Measurements from ENCODE around the gene CFAP210.

CFAP210 gene

DNA sequence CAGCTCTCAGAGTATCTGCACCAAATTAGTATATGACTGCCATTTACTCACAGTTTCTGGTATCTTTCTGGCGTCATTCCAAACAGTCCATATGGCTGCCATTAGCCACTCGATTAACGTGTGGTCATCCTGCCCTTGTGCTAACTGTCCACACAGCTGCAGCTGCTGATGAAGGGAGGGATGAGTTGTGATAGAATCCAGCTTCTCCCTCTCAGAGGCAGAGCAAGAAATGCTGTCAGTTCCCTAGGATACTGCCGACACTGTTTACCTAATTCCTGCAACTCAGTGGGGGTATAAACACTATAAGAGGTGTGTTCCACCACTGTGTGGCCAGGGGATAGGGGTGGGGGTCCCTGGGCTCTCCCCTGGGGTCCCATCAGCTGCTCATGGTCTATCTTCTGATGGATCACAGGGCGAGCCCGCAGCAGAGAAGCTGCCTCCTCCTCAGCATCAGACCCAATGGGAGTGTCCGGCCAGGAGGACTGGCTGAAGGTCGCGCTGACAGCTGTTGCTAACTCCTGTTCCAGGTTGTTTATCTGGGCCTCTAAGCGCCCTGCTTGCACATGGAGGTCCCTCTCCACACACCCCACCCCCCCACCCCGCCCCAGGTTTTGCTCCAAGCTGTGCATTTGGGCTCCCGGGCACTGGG lies 22.2 kb upstream of the CFAP210 start:
- Histone ChIP-seq H3K36me3 (ENCODE audit: insufficient read depth, low read length) (no peaks in the 10 kb centered on the region; the same call in 1 of the 2 replicates), H3K9ac (ENCODE audit: insufficient read length) (no peak overlapping the region), H3K9me3 (ENCODE audit: low read depth, low read length) (no peaks in the 10 kb centered on the region), H3K4me3 (no peak overlapping the region), H3K27ac (no peak overlapping the region)
- no peak for DNase-seq (ENCODE audit: low read depth, low spot score)
- no peak for TF ChIP-seq FOXP2 (optimal IDR thresholded peaks at IDR 0.05; ENCODE audit: control extremely low read depth, extremely low read length, insufficient read depth)

DNA sequence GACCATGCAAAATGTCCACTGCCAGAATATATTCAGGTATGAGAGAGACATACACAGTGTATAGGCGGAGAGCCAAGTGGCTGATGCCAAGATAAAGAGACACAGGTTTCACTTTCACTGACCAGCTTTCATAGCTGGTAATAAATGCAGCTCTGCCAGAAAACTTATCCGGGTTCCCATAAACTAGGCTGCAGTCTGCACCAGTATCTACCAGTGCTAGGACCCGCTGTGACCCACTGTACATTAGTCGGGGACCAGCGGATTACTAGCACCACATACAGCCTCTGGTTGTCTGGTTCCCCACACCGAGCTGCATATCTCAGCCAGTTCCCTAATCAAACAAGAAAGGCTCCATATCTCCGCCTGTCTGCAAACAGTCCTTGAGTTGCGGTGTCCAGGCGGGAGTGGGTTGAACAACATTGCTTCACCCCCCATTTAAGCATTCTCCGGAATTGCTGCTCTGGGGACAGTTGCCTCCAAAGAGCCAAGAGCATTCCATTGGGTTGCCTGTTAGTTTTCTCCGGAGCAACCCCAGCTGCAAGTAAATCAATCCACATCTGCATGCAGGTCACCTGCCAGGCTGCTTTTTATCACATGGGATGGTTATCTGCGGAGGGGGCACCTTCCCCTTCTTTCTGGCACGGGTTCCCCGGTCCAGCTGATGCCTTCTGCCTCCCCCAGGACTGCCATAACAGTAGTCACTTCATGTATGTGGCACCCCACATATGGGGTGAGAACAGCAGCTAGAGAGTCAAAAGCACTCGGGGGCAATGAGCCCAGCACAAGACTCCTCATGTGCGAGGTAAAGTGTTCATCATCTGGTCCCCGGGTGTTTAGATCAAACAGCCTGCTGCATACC lies 21.4 kb upstream of the CFAP210 start:
- Histone ChIP-seq H3K36me3 (ENCODE audit: insufficient read depth, low read length) (no peaks in the 10 kb centered on the region; the same call in 1 of the 2 replicates), H3K9ac (ENCODE audit: insufficient read length) (no peak overlapping the region), H3K27ac (no peak overlapping the region), H3K9me3 (ENCODE audit: low read depth, low read length) (no peaks in the 10 kb centered on the region), H3K4me3 (no peak overlapping the region)
- DNase-seq (ENCODE audit: low read depth, low spot score) = no peak
- no peak for TF ChIP-seq FOXP2 (optimal IDR thresholded peaks at IDR 0.05; ENCODE audit: control extremely low read depth, extremely low read length, insufficient read depth)
- TF ChIP-seq EZH2 (IDR thresholded peaks at IDR 0.05) = no peak
- no peak for TF ChIP-seq POLR2AphosphoS5 (IDR thresholded peaks at IDR 0.05; ENCODE audit: borderline replicate concordance, low read depth, low read length)

DNA sequence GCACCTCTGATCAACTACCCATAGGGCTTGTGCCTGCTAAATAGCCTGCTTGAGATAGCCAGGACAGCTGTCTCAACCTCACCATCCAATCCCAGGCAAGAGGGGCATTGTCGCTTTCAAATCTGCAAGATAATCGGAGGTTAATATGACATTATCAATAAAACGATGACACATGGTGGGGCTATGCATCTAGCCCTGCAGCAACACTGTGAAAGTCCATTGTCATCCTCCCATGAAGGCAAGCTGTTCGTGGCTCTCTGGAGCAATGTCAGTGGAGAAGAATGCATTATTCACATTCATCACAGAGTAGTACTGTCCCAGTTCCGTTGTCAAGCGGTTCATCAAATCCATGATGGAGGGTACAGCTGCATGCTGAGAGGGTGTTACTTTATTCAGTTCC lies 20.5 kb upstream of the CFAP210 start:
- H3K36me3 ChIP-seq (ENCODE audit: insufficient read depth, low read length) = peaks cover 2% of the 10 kb centered on the region; the same call in 1 of the 2 replicates
- H3K4me3 ChIP-seq = no peak overlapping the region
- H3K27ac ChIP-seq = no peak overlapping the region
- H3K9ac ChIP-seq (ENCODE audit: insufficient read length) = no peak overlapping the region
- DNase-seq (ENCODE audit: low read depth, low spot score) = no peak
- TF ChIP-seq EZH2 (IDR thresholded peaks at IDR 0.05) (no peak), POLR2AphosphoS5 (IDR thresholded peaks at IDR 0.05; ENCODE audit: borderline replicate concordance, low read depth, low read length) (no peak), FOXP2 (optimal IDR thresholded peaks at IDR 0.05; ENCODE audit: control extremely low read depth, extremely low read length, insufficient read depth) (no peak)
- no peaks in the 10 kb centered on the region for H3K9me3 ChIP-seq (ENCODE audit: low read depth, low read length)

DNA sequence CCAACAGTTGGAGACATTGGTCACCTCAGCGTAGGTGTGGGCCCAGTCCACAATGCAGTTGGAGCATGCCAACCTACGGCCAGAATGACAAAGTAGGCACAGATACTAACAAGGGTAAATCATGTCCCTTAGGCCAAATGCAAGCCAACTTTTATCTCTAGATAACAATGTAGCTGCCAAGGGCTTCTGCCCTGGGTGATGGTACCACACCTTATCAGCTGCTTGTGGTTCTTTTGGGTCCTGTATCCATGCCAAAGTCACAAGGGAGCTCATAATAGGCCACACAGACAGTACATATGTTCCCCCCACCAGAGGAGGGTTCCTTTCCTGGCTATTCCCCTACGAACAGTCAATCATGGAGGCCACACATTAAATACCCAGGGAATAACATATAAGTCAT lies 19.1 kb upstream of the CFAP210 start:
- no peak for DNase-seq (ENCODE audit: low read depth, low spot score)
- Histone ChIP-seq H3K27ac (no peak overlapping the region), H3K9ac (ENCODE audit: insufficient read length) (no peak overlapping the region)

DNA sequence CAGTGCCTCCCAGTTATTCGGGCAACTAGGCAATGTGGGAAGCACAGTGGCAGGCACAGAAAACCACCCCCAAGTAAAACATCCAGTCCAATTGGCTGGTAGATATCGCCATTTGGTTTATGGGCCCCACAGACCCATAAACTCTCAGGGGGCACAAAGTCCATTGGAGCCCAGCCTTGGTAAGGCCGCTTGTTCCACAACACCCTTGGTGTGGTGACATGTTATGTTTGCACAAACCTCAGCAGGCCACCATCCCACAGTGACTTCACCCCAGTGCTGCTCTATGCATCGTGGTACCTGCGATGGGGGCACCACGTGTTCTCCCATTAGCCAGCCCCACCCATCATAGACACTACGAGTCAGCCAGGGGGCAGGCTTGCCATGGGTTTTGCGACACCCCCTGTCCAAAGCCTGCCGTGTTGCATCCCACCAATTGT lies 18.6 kb upstream of the CFAP210 start:
- DNase-seq (ENCODE audit: low read depth, low spot score) = no peak
- H3K9me3 ChIP-seq (ENCODE audit: low read depth, low read length) = no peaks in the 10 kb centered on the region
- TF ChIP-seq FOXP2 (optimal IDR thresholded peaks at IDR 0.05; ENCODE audit: control extremely low read depth, extremely low read length, insufficient read depth) (no peak), EZH2 (IDR thresholded peaks at IDR 0.05) (no peak), POLR2AphosphoS5 (IDR thresholded peaks at IDR 0.05; ENCODE audit: borderline replicate concordance, low read depth, low read length) (no peak)

More for the DNA sequence above, 19.1 kb upstream of the CFAP210 start:
- Histone ChIP-seq H3K36me3 (ENCODE audit: insufficient read depth, low read length) (peaks cover 3% of the 10 kb centered on the region; the same call in 1 of the 2 replicates), H3K4me3 (no peak overlapping the region), H3K9me3 (ENCODE audit: low read depth, low read length) (no peaks in the 10 kb centered on the region)
- TF ChIP-seq FOXP2 (optimal IDR thresholded peaks at IDR 0.05; ENCODE audit: control extremely low read depth, extremely low read length, insufficient read depth) = no peak
- TF ChIP-seq EZH2 (IDR thresholded peaks at IDR 0.05) = no peak
- TF ChIP-seq POLR2AphosphoS5 (IDR thresholded peaks at IDR 0.05; ENCODE audit: borderline replicate concordance, low read depth, low read length) = no peak

DNA sequence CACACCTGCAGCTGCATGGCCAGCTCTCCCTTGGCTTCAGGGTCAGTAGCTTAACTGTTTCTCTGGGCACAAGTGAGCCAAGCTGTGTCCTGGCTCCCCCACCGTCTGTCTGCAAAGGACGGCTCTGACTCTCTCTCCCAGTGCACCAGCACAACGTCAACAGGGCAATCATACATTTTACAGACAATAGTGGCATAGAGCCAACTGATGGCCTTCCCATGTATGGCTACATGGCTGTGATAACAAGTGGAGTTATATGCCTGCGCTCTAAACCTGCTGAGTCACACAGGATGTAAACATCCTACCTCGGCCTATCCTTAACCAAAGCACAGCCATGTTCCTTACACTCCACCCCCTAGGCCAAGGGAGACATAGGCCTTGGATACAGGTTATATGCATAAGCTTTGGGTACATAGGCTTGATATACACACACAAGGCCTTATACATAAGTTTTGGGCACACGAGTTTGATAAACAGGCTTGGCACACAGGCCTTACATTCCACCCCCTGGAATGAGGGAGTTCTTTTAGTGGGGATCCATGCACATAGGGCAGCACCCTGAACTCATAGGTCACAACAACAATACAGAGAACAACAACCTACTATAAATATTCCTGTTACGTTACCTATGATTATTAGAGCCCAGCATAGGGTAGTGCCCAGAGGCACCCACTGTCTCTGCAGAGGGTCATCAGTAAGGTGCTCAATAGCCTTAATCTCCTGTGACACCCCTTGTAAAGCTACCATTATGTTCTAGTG lies 17.7 kb upstream of the CFAP210 start:
- no peak overlapping the region for H3K9ac ChIP-seq (ENCODE audit: insufficient read length)
- H3K36me3 ChIP-seq (ENCODE audit: insufficient read depth, low read length) = peaks cover 3% of the 10 kb centered on the region; the same call in 1 of the 2 replicates
- no peak for TF ChIP-seq POLR2AphosphoS5 (IDR thresholded peaks at IDR 0.05; ENCODE audit: borderline replicate concordance, low read depth, low read length)
- TF ChIP-seq EZH2 (IDR thresholded peaks at IDR 0.05) = no peak
- no peak for TF ChIP-seq FOXP2 (optimal IDR thresholded peaks at IDR 0.05; ENCODE audit: control extremely low read depth, extremely low read length, insufficient read depth)
- no peak overlapping the region for H3K4me3 ChIP-seq
- no peaks in the 10 kb centered on the region for H3K9me3 ChIP-seq (ENCODE audit: low read depth, low read length)
- no peak for DNase-seq (ENCODE audit: low read depth, low spot score)
- no peak overlapping the region for H3K27ac ChIP-seq

More for the DNA sequence above, 18.6 kb upstream of the CFAP210 start:
- H3K4me3 ChIP-seq = no peak overlapping the region
- H3K9ac ChIP-seq (ENCODE audit: insufficient read length) = no peak overlapping the region
- peaks cover 3% of the 10 kb centered on the region; the same call in 1 of the 2 replicates for H3K36me3 ChIP-seq (ENCODE audit: insufficient read depth, low read length)
- H3K27ac ChIP-seq = no peak overlapping the region

DNA sequence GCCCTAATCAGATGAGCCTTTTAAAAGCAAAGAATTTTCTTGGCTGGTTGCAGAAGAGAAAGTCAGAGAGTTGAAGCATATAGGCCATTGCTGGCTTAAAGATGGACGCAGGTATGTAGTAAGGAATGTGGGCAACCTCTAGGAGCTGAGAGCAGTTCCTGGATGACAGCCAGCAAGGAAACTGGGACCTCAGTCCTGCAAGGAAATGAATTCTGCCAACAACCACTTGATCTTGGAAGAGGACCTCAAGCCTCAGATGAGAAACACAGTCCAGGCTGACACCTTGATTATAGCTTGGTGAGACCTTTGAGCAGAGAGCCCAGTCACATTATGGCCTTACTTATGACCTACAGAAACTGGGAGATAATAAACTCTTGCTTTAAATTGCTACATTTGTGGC lies 15.8 kb upstream of the CFAP210 start:
- H3K9ac ChIP-seq (ENCODE audit: insufficient read length) = no peak overlapping the region
- H3K4me3 ChIP-seq = no peak overlapping the region
- no peak overlapping the region for H3K27ac ChIP-seq
- DNase-seq (ENCODE audit: low read depth, low spot score) = no peak
- TF ChIP-seq EZH2 (IDR thresholded peaks at IDR 0.05) (no peak), FOXP2 (optimal IDR thresholded peaks at IDR 0.05; ENCODE audit: control extremely low read depth, extremely low read length, insufficient read depth) (no peak), POLR2AphosphoS5 (IDR thresholded peaks at IDR 0.05; ENCODE audit: borderline replicate concordance, low read depth, low read length) (no peak)
- peaks cover 3% of the 10 kb centered on the region; the same call in 1 of the 2 replicates for H3K36me3 ChIP-seq (ENCODE audit: insufficient read depth, low read length)
- H3K9me3 ChIP-seq (ENCODE audit: low read depth, low read length) = no peaks in the 10 kb centered on the region

DNA sequence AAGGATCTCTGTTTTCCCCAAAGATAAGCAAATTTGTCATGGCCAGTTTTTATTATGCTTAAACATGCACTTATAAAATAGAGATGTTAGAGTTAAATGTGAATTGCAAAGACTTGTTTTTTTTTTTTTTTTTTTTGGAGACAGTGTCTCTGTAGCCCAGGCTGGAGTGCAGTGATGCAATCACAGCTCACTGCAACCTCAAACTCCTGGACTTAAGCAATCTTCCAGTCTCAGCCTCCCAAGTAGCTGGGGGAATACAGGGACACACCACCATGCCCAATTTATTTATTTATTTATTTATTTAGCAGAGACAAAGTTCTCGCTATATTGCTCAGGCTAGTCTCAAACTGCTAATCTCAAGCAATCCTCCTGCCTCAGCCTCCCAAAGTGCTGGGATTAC lies 15.1 kb upstream of the CFAP210 start:
- no peak overlapping the region for H3K27ac ChIP-seq
- no peak for DNase-seq (ENCODE audit: low read depth, low spot score)
- TF ChIP-seq FOXP2 (optimal IDR thresholded peaks at IDR 0.05; ENCODE audit: control extremely low read depth, extremely low read length, insufficient read depth) = no peak
- TF ChIP-seq POLR2AphosphoS5 (IDR thresholded peaks at IDR 0.05; ENCODE audit: borderline replicate concordance, low read depth, low read length) = no peak
- TF ChIP-seq EZH2 (IDR thresholded peaks at IDR 0.05) = no peak

More for the DNA sequence above, 15.1 kb upstream of the CFAP210 start:
- Histone ChIP-seq H3K36me3 (ENCODE audit: insufficient read depth, low read length) (peaks cover 3% of the 10 kb centered on the region; the same call in 1 of the 2 replicates), H3K9ac (ENCODE audit: insufficient read length) (no peak overlapping the region), H3K9me3 (ENCODE audit: low read depth, low read length) (no peaks in the 10 kb centered on the region), H3K4me3 (no peak overlapping the region)
